Stimulated activated naive CD8-positive, alpha-beta T cell treated with anti-CD3 and anti-CD28 coated beads, Interleukin-15, Interleukin-2, amounts not matched to agents 100 ng/mL and 50 ng/mL, for 24 hours (primary cell): ENCODE data around the gene KLRG1.
A peak's percentile ranks its signal among the peaks of the same experiment; 100 is the strongest.

Experiments
- H3K27ac Mint-ChIP-seq: one replicate; pipeline ENCODE4 v1.8.0; 2021; ENCODE audit warnings: mild to moderate bottlenecking, mixed read lengths
- H3K27me3 Mint-ChIP-seq: one replicate; pipeline ENCODE4 v1.8.0; 2021; ENCODE audit warnings: mixed read lengths
- H3K36me3 Mint-ChIP-seq: one replicate; pipeline ENCODE4 v1.8.0; 2021; ENCODE audit warnings: low read depth, mixed read lengths
- H3K4me1 Mint-ChIP-seq: one replicate; pipeline ENCODE4 v1.8.0; 2021; ENCODE audit warnings: low read depth, mixed read lengths
- H3K4me3 Mint-ChIP-seq: one replicate; pipeline ENCODE4 v1.8.0; 2021; ENCODE audit warnings: mild to moderate bottlenecking, mixed read lengths
- H3K9me3 Mint-ChIP-seq: one replicate; pipeline ENCODE4 v1.8.0; 2021; ENCODE audit warnings: mixed read lengths

Gene KLRG1

GRCh38 chr12:8989413-8989812 lies at the start of gene KLRG1:
Gene KLRG1, plus strand, starts transcription at chr12:8989546. Its CDS starts 90 bp downstream, at chr12:8989636.
- H3K9me3 Mint-ChIP-seq, result no peaks in the 10 kb centered on the region
- peak within 1 kb of the TSS; percentile 84 for H3K27ac Mint-ChIP-seq
- H3K4me1 Mint-ChIP-seq, result peaks cover 75% of the 10 kb centered on the region
- no peaks in the 10 kb centered on the region for H3K36me3 Mint-ChIP-seq
- no peaks in the 10 kb centered on the region for H3K27me3 Mint-ChIP-seq
- peak within 1 kb of the TSS; percentile 78 for H3K4me3 Mint-ChIP-seq

DNA sequence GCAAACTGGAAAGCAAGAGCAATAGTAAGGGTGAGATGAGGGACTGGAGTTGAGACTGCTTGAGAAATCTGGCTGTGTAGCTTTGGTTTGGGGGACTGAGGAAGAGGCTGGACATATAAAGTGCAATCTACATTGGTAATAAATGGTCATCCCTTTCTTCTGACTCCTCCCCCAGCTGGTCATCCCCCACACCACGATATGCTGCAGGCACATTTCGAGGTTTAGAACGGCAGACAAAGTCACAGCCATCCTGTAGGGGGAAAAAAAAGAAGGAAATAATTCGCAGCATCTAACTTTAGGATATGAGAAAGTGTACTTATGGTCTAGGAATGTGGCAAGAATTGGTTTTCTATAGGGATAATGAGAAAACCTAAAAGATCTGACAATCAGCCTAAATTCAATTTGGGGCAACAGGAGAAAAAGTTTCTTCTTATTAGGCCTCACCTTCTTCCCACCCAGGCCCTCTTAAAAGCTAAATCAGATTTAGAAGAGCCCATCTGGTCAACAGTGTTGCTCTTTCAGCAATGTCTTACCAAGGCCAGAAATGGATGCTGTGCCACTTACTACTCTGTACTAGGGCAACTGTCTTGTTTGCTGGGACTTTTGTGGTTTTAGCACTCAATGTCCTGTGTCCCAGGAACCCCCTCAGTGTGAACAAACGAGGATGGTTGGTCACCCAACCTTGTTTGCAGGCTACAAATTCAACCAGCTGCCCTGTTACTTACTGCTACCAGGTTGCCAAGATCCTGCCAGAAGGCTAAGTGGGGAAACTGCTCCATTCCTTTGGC lies 47.5 kb upstream of the KLRG1 start:
- Mint-ChIP-seq H3K36me3 (peaks cover 62% of the 10 kb centered on the region), H3K27me3 (no peaks in the 10 kb centered on the region), H3K27ac (peak overlapping the region; percentile 18), H3K9me3 (no peaks in the 10 kb centered on the region), H3K4me3 (no peak overlapping the region), H3K4me1 (peaks cover 12% of the 10 kb centered on the region)

- peak overlapping the region; percentile 50 for H3K27ac Mint-ChIP-seq
- H3K36me3 Mint-ChIP-seq, result peaks cover 61% of the 10 kb centered on the region
- no peaks in the 10 kb centered on the region for H3K27me3 Mint-ChIP-seq
- no peaks in the 10 kb centered on the region for H3K9me3 Mint-ChIP-seq
- H3K4me3 Mint-ChIP-seq, result no peak overlapping the region
- peaks cover 29% of the 10 kb centered on the region for H3K4me1 Mint-ChIP-seq
Observed at GRCh38 chr12:8943565-8944186, 45.7 kb upstream of the KLRG1 start.

GRCh38 chr12:8946733-8947132 lies 42.6 kb upstream of the KLRG1 start:
- H3K4me3 Mint-ChIP-seq, result peak overlapping the region; percentile 97
- no peaks in the 10 kb centered on the region for H3K27me3 Mint-ChIP-seq
- H3K4me1 Mint-ChIP-seq, result peaks cover 43% of the 10 kb centered on the region
- no peaks in the 10 kb centered on the region for H3K9me3 Mint-ChIP-seq
- peak overlapping the region; percentile 73 for H3K27ac Mint-ChIP-seq
- H3K36me3 Mint-ChIP-seq, result peaks cover 57% of the 10 kb centered on the region

GRCh38 chr12:8947737-8948136 lies 41.6 kb upstream of the KLRG1 start:
- peaks cover 53% of the 10 kb centered on the region for H3K4me1 Mint-ChIP-seq
- H3K9me3 Mint-ChIP-seq, result peaks cover 2% of the 10 kb centered on the region
- H3K27me3 Mint-ChIP-seq, result no peaks in the 10 kb centered on the region
- H3K36me3 Mint-ChIP-seq, result peaks cover 53% of the 10 kb centered on the region
- H3K4me3 Mint-ChIP-seq, result peak overlapping the region; percentile 97
- peak overlapping the region; percentile 68 for H3K27ac Mint-ChIP-seq

DNA sequence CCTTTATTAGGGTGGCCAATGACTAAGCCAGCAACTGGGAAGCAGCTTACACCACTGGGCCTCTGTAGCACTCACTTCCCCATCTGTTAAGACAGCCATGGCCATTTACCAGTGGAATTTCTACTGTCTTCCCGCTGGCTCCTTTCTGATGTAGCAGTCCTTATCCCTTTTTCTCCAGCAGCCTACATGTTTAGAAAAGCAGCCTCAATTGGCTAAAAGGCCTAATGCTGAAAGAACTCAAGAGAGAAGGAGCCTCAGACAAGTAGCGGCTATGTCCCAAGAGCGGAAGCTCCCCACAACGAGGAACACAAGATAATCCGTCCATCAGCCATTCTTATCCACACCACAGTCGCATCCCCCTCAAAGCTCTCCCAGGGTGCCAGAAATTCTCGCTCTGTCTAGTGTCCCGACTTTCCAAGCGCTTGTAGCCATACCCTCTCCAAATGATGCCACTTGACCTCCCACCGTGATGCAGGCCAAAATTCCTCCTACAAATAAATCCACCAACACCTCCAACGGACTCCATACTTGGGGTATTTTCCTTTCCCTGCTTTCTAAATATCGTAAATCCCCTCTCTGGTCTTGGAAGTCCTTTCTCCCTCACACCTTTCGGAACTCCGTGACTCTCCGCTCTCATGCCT lies 40.5 kb upstream of the KLRG1 start:
- H3K4me3 Mint-ChIP-seq, result peak overlapping the region; percentile 97
- H3K36me3 Mint-ChIP-seq, result peaks cover 51% of the 10 kb centered on the region
- peaks cover 8% of the 10 kb centered on the region for H3K9me3 Mint-ChIP-seq
- H3K27ac Mint-ChIP-seq, result peak overlapping the region; percentile 98
- H3K27me3 Mint-ChIP-seq, result no peaks in the 10 kb centered on the region
- peaks cover 64% of the 10 kb centered on the region for H3K4me1 Mint-ChIP-seq

DNA sequence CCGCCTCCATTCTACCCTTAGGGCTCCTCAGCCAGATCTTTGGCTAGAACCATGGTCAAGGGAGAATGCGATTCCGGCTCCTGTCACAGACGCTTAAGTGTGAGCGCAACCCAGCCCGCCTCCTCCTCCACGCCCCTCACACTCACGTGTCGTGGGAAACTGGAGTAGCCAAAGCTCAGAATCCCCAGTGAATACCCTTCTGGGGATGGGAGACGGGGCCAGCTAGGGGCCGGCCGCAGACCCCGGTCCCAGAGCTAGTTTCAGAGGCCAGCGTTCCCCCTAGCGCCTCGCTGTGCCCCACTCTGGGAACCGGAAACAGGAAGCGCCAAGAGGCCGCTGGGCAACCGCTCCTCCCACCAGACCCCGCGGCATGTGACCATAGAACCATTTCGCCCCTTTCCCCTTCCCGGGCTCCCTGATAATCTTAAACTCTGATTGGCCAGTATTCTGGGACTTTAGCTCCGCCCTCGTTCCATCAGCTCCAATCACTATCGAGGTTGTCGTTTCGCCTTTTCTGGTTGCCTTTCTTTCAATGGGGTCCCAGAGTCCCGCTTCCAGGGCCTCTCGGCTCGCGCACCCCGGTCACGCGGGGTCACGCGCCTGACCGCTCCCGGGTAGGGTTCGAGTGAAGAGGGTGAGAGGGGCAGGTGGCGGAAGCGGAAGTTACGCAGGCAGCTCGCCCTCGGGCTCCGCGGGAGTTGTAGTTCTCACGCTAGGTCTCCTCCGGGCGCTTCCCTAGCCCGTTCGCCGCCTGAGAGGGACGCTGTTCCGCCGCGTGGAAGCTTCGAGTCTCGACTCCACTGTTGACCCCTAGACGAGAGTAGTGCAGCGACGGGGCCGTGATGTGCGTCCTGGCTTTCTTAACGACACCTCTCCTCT lies 39.8 kb upstream of the KLRG1 start, which contains the start of gene M6PR:
Gene M6PR, minus strand, starts transcription at position 304 of the 879 bp plus-strand sequence. CDS start 3,241 bp downstream, outside the sequence.
- Mint-ChIP-seq H3K4me1 (peaks cover 72% of the 10 kb centered on the region), H3K36me3 (peaks cover 48% of the 10 kb centered on the region), H3K9me3 (peaks cover 8% of the 10 kb centered on the region), H3K27ac (peak within 1 kb of the TSS; percentile 98), H3K4me3 (peak within 1 kb of the TSS; percentile 97), H3K27me3 (no peaks in the 10 kb centered on the region)

GRCh38 chr12:8950221-8950527 lies 39.2 kb upstream of the KLRG1 start:
- Mint-ChIP-seq H3K4me3 (peak overlapping the region; percentile 97), H3K27ac (peak overlapping the region; percentile 98), H3K36me3 (peaks cover 42% of the 10 kb centered on the region), H3K9me3 (peaks cover 8% of the 10 kb centered on the region), H3K27me3 (no peaks in the 10 kb centered on the region), H3K4me1 (peaks cover 77% of the 10 kb centered on the region)

GRCh38 chr12:8950702-8951478 lies 38.5 kb upstream of the KLRG1 start:
- peaks cover 78% of the 10 kb centered on the region for H3K4me1 Mint-ChIP-seq
- peaks cover 38% of the 10 kb centered on the region for H3K36me3 Mint-ChIP-seq
- H3K27ac Mint-ChIP-seq, result peak overlapping the region; percentile 98
- H3K4me3 Mint-ChIP-seq, result peak overlapping the region; percentile 97
- H3K9me3 Mint-ChIP-seq, result peaks cover 8% of the 10 kb centered on the region
- H3K27me3 Mint-ChIP-seq, result no peaks in the 10 kb centered on the region

DNA sequence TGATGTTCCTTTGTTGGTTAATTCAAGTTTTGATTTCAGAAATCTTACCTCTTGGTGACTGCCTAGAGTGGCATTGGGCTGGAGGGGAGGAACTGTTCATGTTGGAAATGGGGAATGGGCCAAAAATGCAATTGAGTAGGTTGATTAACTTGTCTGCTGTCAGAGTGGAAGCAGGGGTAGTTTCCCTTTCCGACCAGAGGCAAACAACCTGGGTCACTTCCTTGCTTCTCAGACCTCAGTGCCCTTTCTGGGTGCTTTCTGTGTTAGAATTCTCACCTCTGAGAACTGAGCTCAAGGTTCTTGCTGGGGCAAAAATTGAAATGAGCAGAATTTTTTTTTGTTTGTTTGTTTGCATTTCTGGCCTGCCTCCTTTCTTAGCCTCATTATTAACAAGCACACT lies 37.6 kb upstream of the KLRG1 start:
- Mint-ChIP-seq H3K4me3 (peak overlapping the region; percentile 97), H3K4me1 (peaks cover 74% of the 10 kb centered on the region), H3K27ac (peak overlapping the region; percentile 96), H3K36me3 (peaks cover 30% of the 10 kb centered on the region), H3K27me3 (no peaks in the 10 kb centered on the region), H3K9me3 (peaks cover 8% of the 10 kb centered on the region)

DNA sequence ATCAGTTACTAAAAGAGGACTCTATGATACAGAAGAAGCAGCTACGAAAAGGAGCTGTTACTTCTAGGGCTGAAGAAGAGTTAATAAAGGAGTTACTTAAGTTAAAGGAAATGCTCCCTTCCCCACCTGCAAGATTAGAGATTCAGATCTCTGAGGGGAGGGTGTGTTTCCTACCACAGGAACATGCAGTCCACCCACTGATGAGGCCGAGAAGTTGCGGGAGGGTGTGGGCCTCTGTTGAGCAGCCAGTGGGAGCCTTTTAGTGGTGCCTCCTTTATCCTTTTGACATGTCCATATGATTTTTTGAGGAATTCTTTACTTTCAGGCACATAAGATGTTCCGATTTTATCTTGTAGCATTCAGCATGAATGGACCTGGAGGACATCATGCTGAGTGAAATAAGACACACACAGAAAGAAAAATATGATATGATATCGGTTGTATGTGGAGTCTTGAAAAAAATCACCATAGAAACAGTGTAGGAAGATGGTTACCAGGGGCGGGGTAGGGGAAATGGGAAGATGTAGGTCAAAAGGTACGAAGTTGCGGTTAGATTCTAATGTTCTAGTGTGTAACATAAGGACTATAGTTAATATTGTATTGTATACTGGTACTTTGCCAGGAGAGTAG lies 35.5 kb upstream of the KLRG1 start:
- peak overlapping the region; percentile 96 for H3K27ac Mint-ChIP-seq
- H3K4me3 Mint-ChIP-seq, result peak overlapping the region; percentile 59
- peaks cover 71% of the 10 kb centered on the region for H3K4me1 Mint-ChIP-seq
- peaks cover 8% of the 10 kb centered on the region for H3K9me3 Mint-ChIP-seq
- peaks cover 19% of the 10 kb centered on the region for H3K36me3 Mint-ChIP-seq
- no peaks in the 10 kb centered on the region for H3K27me3 Mint-ChIP-seq

- H3K4me1 Mint-ChIP-seq, result peaks cover 85% of the 10 kb centered on the region
- peaks cover 15% of the 10 kb centered on the region for H3K36me3 Mint-ChIP-seq
- no peak overlapping the region for H3K4me3 Mint-ChIP-seq
- no peaks in the 10 kb centered on the region for H3K27me3 Mint-ChIP-seq
- peaks cover 8% of the 10 kb centered on the region for H3K9me3 Mint-ChIP-seq
- H3K27ac Mint-ChIP-seq, result no peak overlapping the region
Observed at GRCh38 chr12:8956073-8956472, 33.3 kb upstream of the KLRG1 start.

- Mint-ChIP-seq H3K4me1 (peaks cover 79% of the 10 kb centered on the region), H3K36me3 (peaks cover 15% of the 10 kb centered on the region), H3K4me3 (no peak overlapping the region), H3K27ac (no peak overlapping the region), H3K9me3 (peaks cover 8% of the 10 kb centered on the region), H3K27me3 (no peaks in the 10 kb centered on the region)
Observed at GRCh38 chr12:8956772-8957171, 32.6 kb upstream of the KLRG1 start.
